ENCODE results near the gene IFIT1B. TPM values are rescaled to one million over a fixed set of nuclear protein-coding genes. Genes with fewer than 3 reads are reported as not detected.
A peak's percentile ranks its signal among the peaks of the same experiment; 100 is the strongest.

Gene IFIT1B
- total and polyA plus RNA-seq, 2 experiments from 2014 or later: not detected

DNA sequence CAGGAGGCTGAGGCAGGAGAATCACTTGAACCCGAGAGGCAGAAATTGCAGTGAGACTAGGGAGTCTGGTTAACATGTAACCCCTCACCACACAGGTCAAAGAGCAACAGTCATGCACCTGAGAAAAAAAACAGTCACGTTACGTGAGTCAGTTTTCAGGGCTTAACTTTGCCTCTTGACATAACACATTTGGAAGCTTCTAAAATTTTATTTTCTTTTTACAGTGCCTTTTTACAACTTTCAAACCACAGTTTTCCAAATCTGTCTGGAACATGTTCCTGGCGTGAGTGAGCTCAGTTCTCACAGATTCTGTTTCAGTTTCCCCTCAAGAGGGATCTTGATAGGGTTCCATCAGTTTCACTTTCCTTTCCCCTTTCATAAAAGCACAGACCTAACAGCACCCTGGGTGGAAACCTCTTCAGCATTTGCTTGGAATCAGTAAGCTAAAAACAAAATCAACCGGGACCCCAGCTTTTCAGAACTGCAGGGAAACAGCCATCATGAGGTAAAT is 45.7 kb upstream of the IFIT1B start:
- no peaks in the 10 kb centered on the region for H3K9me2 ChIP-seq (replicated peaks; ENCODE audit: insufficient read depth)
- peaks cover 23% of the 10 kb centered on the region for H3K4me1 ChIP-seq (ENCODE audit: insufficient read depth)
- H2AFZ ChIP-seq: peak overlapping the region; percentile 44
- H3K36me3 ChIP-seq (replicated peaks; ENCODE audit: insufficient read depth, low read depth): no peaks in the 10 kb centered on the region
- H3K9me3 ChIP-seq (ENCODE audit: low read depth): no peaks in the 10 kb centered on the region
- no peak for TF ChIP-seq EZH2 (IDR thresholded peaks at IDR 0.05; ENCODE audit: borderline replicate concordance)
- TF ChIP-seq, protein P1, sequence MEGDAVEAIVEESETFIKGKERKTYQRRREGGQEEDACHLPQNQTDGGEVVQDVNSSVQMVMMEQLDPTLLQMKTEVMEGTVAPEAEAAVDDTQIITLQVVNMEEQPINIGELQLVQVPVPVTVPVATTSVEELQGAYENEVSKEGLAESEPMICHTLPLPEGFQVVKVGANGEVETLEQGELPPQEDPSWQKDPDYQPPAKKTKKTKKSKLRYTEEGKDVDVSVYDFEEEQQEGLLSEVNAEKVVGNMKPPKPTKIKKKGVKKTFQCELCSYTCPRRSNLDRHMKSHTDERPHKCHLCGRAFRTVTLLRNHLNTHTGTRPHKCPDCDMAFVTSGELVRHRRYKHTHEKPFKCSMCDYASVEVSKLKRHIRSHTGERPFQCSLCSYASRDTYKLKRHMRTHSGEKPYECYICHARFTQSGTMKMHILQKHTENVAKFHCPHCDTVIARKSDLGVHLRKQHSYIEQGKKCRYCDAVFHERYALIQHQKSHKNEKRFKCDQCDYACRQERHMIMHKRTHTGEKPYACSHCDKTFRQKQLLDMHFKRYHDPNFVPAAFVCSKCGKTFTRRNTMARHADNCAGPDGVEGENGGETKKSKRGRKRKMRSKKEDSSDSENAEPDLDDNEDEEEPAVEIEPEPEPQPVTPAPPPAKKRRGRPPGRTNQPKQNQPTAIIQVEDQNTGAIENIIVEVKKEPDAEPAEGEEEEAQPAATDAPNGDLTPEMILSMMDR (IDR thresholded peaks at IDR 0.05; ENCODE audit: poor library complexity): no peak
- TF ChIP-seq EZH2phosphoT487 (IDR thresholded peaks at IDR 0.05; ENCODE audit: low read depth, severe bottlenecking, unreplicated experiment): no peak
- 22% methylated on average over 5 of the region's 5 CpGs for WGBS (ENCODE audit: low lambda C conversion rate, missing lambda C conversion rate)
- H3K4me2 ChIP-seq: peak overlapping the region; percentile 73
- no peaks in the 10 kb centered on the region for H4K20me1 ChIP-seq (ENCODE audit: insufficient read depth, poor library complexity, severe bottlenecking)
- H3K27ac ChIP-seq: peak overlapping the region; percentile 88
- H3K4me3 ChIP-seq: peak overlapping the region; percentile 6
- peaks cover 17% of the 10 kb centered on the region for H3K79me2 ChIP-seq
- peak; percentile 56 for DNase-seq (ENCODE audit: low spot score)
- no peaks in the 10 kb centered on the region for H3K27me3 ChIP-seq

DNA sequence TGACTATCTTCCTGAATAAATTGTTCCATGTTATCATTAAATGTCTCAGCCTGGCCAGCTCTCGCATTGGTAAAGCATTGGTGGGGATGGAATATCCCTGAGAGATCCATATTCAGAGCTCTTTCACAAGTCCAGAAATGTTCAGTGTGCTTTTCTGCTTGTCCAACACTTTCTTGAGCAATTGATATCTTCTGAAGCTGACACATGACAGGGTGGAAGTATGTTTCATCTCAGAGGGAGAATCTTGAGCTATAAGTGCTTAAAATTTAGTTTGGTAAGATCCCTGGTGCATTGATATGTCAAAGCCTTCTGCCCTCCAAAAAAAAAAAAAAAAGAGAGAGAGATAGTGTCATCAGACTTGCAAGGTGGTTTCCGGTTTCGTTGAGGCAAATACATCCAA is 42.6 kb upstream of the IFIT1B start:
- no peak overlapping the region for H2AFZ ChIP-seq
- H3K4me1 ChIP-seq (ENCODE audit: insufficient read depth): peaks cover 19% of the 10 kb centered on the region
- no peak overlapping the region for H3K4me3 ChIP-seq
- 90% methylated on average over 3 of the region's 3 CpGs for WGBS (ENCODE audit: low lambda C conversion rate, missing lambda C conversion rate)
- H3K36me3 ChIP-seq (replicated peaks; ENCODE audit: insufficient read depth, low read depth): no peaks in the 10 kb centered on the region
- no peaks in the 10 kb centered on the region for H3K27me3 ChIP-seq
- H3K9me2 ChIP-seq (replicated peaks; ENCODE audit: insufficient read depth): no peaks in the 10 kb centered on the region
- H3K27ac ChIP-seq: no peak overlapping the region
- TF ChIP-seq, protein P1 (IDR thresholded peaks at IDR 0.05; ENCODE audit: poor library complexity): no peak
- no peak for TF ChIP-seq EZH2 (IDR thresholded peaks at IDR 0.05; ENCODE audit: borderline replicate concordance)
- no peak for TF ChIP-seq EZH2phosphoT487 (IDR thresholded peaks at IDR 0.05; ENCODE audit: low read depth, severe bottlenecking, unreplicated experiment)
- H4K20me1 ChIP-seq (ENCODE audit: insufficient read depth, poor library complexity, severe bottlenecking): no peaks in the 10 kb centered on the region
- no peaks in the 10 kb centered on the region for H3K9me3 ChIP-seq (ENCODE audit: low read depth)
- H3K4me2 ChIP-seq: no peak overlapping the region
- DNase-seq (ENCODE audit: low spot score): no peak
- peaks cover 17% of the 10 kb centered on the region for H3K79me2 ChIP-seq

DNA sequence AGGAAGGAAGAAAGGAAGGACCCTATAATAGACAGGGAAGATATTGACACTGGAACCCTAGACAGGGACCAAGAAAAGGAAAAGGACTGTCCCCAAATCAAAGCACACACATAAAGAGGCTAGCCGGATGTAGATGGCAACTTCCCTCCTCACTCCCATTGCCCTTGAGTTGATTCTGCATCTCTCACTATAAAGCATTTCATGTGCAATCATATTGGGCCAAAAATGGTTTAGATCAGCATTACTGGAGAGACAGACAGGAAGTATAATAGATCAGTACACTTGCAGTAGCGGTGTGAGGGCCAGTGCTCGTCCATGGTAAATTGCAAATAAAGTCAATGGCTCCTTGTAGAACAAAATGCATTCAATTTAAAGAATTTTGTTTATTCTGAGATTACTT is 41.6 kb upstream of the IFIT1B start:
- no peak for DNase-seq (ENCODE audit: low spot score)
- peaks cover 17% of the 10 kb centered on the region for H3K79me2 ChIP-seq
- no peak for TF ChIP-seq EZH2phosphoT487 (IDR thresholded peaks at IDR 0.05; ENCODE audit: low read depth, severe bottlenecking, unreplicated experiment)
- H3K9me3 ChIP-seq (ENCODE audit: low read depth): no peaks in the 10 kb centered on the region
- no peaks in the 10 kb centered on the region for H3K36me3 ChIP-seq (replicated peaks; ENCODE audit: insufficient read depth, low read depth)
- no peak overlapping the region for H3K4me3 ChIP-seq
- no peaks in the 10 kb centered on the region for H3K27me3 ChIP-seq
- H3K4me2 ChIP-seq: no peak overlapping the region
- no peak overlapping the region for H3K27ac ChIP-seq
- no peak overlapping the region for H2AFZ ChIP-seq
- 98% methylated on average over 3 of the region's 3 CpGs for WGBS (ENCODE audit: low lambda C conversion rate, missing lambda C conversion rate)
- no peaks in the 10 kb centered on the region for H4K20me1 ChIP-seq (ENCODE audit: insufficient read depth, poor library complexity, severe bottlenecking)
- H3K9me2 ChIP-seq (replicated peaks; ENCODE audit: insufficient read depth): no peaks in the 10 kb centered on the region
- peaks cover 19% of the 10 kb centered on the region for H3K4me1 ChIP-seq (ENCODE audit: insufficient read depth)

DNA sequence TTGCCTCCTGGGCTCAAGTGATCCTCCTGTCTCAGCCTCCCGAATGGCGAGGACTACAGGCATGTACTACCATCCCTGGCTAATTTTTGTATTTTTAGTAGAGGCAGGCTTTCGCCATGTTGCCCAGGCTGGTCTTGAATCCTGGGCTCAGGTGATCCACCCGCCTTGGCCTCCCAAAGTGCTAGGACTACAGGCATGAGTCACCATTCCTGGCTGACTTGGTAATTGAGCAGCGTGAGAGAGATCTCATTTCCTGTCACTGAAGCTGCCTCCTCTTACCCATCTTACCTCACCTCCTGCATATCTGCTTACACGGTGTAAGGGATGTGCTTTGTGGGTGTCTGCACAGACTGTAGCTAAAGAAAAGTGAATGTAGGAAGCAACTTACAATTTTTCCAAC is 40.4 kb upstream of the IFIT1B start:
- Histone ChIP-seq H3K4me2 (no peak overlapping the region), H3K27ac (no peak overlapping the region), H3K4me3 (no peak overlapping the region), H3K27me3 (no peaks in the 10 kb centered on the region), H2AFZ (no peak overlapping the region), H3K36me3 (replicated peaks; ENCODE audit: insufficient read depth, low read depth) (no peaks in the 10 kb centered on the region), H3K79me2 (peaks cover 17% of the 10 kb centered on the region), H3K9me3 (ENCODE audit: low read depth) (no peaks in the 10 kb centered on the region), H3K4me1 (ENCODE audit: insufficient read depth) (peaks cover 18% of the 10 kb centered on the region), H3K9me2 (replicated peaks; ENCODE audit: insufficient read depth) (no peaks in the 10 kb centered on the region), H4K20me1 (ENCODE audit: insufficient read depth, poor library complexity, severe bottlenecking) (no peaks in the 10 kb centered on the region)
- TF ChIP-seq EZH2phosphoT487 (IDR thresholded peaks at IDR 0.05; ENCODE audit: low read depth, severe bottlenecking, unreplicated experiment) (no peak), EZH2 (IDR thresholded peaks at IDR 0.05; ENCODE audit: borderline replicate concordance) (no peak)
- TF ChIP-seq, protein P1 (IDR thresholded peaks at IDR 0.05; ENCODE audit: poor library complexity): no peak
- no peak for DNase-seq (ENCODE audit: low spot score)
- 78% methylated on average over 6 of the region's 6 CpGs for WGBS (ENCODE audit: low lambda C conversion rate, missing lambda C conversion rate)
